ENCODE data around the gene MMS19. TPM values are rescaled to one million over a fixed set of nuclear protein-coding genes. Genes with fewer than 3 reads are reported as not detected.

Gene MMS19, protein sequence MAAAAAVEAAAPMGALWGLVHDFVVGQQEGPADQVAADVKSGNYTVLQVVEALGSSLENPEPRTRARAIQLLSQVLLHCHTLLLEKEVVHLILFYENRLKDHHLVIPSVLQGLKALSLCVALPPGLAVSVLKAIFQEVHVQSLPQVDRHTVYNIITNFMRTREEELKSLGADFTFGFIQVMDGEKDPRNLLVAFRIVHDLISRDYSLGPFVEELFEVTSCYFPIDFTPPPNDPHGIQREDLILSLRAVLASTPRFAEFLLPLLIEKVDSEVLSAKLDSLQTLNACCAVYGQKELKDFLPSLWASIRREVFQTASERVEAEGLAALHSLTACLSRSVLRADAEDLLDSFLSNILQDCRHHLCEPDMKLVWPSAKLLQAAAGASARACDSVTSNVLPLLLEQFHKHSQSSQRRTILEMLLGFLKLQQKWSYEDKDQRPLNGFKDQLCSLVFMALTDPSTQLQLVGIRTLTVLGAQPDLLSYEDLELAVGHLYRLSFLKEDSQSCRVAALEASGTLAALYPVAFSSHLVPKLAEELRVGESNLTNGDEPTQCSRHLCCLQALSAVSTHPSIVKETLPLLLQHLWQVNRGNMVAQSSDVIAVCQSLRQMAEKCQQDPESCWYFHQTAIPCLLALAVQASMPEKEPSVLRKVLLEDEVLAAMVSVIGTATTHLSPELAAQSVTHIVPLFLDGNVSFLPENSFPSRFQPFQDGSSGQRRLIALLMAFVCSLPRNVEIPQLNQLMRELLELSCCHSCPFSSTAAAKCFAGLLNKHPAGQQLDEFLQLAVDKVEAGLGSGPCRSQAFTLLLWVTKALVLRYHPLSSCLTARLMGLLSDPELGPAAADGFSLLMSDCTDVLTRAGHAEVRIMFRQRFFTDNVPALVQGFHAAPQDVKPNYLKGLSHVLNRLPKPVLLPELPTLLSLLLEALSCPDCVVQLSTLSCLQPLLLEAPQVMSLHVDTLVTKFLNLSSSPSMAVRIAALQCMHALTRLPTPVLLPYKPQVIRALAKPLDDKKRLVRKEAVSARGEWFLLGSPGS
- total RNA-seq = 81.2 and 105 TPM in 2 replicates

DNA sequence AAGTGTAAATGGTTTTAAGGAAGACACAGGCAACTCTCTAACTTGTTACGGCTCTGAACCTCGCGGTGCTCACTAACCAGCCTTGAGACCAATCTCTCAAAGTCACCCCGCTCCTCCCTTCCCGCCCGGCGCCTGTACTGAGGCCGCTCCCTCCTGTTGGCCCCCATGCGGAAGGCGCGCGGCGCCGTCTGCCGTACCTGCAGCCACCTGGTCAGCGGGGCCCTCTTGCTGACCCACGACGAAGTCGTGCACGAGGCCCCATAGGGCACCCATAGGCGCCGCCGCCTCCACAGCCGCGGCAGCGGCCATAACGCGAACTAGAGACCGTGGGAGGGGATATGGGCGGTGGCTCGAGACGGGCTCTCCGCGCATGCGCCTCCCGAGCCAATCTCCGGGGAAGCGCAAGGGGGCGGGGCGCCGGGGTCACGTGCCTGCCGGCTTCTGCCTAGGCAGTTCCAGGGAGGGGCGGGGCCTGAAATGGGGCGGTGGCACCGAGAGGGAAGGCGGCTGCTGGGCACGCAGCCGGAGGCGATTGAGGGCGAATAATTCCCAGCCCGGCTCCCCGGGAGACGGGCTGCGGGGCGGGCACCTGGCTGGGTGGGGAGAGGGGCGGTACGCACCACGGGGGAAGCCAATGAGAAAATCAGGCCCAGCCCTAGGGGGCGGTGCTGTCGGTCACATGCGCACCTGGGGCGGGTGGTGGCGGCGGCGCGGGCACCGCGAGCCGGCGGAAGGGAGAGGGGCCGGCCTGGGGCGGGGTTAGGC is at the start of gene MMS19:
MMS19 (minus strand) TSS at position 347 of the 765 bp plus-strand sequence; CDS start at position 309, 38 bp downstream.

GRCh38 chr10:97498841-97499560 is 779 bp upstream of the MMS19 start, which contains the start of gene UBTD1:
TSS of gene UBTD1 (plus strand) at chr10:97498924. CDS start at chr10:97499204, 280 bp downstream.

DNA sequence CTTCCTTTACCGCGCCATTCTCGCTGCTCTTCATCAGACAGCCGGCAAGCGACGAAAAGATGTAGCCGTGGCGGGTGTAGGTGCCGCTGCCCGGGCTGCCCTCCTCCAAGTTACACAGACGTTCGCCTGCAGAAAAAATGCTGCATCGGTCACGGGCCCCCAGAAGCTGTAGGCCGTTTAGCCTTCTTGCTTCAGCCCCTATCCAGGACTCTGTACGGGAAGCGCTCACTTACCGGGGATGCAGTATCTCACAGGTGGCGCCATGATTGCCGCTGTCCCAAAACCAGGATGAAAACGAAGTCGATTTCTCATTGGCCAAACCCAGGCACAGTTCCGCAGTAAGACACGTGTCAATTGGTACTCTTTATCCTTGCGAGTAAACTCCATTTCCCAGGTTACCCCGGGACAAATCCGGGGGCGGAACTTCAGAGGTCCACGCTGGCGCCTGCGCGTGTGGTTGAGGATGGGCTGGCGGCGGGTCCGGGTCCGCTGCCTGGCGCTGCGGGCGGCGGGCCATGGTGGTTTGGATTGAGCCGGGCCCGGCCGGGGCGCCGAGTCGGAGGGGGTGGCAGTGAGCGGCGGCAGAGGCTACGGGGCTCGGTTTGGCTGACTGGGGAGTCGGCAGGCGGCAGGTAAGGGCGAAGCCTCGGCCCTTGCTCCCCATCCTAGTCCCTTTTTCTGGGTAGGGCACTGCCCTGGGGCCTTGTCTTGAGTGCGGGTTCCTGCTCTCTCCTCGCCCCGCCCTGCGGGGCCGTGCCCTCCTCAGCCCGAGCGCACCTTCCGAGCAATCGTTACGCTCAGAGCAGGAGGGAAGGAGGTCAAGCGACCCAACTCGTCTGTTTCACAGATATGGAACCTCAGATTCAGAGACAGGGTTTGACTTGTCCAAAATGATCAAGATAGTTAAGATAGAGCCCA is 52.2 kb downstream of the MMS19 start, which contains the start of the genes EXOSC1 and ZDHHC16:
EXOSC1 (minus strand) TSS at position 285 of the 918 bp plus-strand sequence; CDS start at position 264, 21 bp downstream.
ZDHHC16 (plus strand) TSS at position 454 of the 918 bp plus-strand sequence. CDS start 5,501 bp downstream, outside the sequence.

DNA sequence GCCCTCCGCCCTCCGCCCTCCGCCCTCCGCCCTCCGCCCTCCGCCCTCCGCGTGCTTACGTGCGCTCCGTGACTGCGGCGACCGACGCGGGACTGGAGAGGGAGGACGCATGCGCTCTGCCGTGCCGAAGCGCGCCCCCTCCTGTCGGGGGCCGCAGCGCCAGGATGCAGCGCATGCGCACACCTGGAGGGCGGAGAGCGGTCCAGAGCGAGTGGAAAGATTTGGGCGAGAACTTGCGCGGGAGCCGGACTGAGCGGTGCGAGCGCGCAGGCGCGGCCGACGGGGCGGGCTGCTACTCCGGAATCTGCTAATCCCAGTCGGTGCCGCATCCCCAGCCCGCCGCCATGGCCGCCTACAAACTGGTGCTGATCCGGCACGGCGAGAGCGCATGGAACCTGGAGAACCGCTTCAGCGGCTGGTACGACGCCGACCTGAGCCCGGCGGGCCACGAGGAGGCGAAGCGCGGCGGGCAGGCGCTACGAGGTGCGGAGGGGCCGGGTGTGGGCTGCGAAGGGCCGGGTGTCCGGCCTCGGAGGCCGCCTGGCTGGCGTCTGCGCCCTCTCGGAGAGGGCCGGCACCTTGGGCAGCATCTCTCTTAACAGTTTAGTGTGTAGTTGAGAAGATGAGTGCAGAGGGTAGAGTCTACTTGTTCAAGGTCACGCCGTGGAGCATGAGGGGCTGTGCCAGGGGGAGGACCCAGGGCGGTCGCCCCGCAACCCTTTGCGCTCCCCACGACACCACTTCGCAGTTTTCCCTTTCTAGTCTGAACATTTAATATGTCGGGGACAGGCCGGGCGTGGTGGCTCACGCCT is 72.1 kb downstream of the MMS19 start, which contains the start of gene PGAM1:
PGAM1 (plus strand) TSS at position 228 of the 812 bp plus-strand sequence; CDS start at position 345, 117 bp downstream.

Small RNAs within 50 kb of the gene (small RNA-seq; reads per million reads assigned to genes)
- not detected for gene RF00019

Other genes starting within 250 kb of the MMS19 start
- gene ARHGAP19, start 205.8 kb downstream of the MMS19 start, total RNA-seq = 7.7 and 12.9 TPM in 2 replicates
- 1.5 and 2.0 TPM in 2 replicates for gene FRAT1, start 179.2 kb downstream of the MMS19 start, total RNA-seq
- gene FRAT2, start 163.7 kb downstream of the MMS19 start, total RNA-seq = 6.5 and 6.6 TPM in 2 replicates
- 20.9 and 33.0 TPM in 2 replicates for gene RRP12, start 97.1 kb downstream of the MMS19 start, total RNA-seq
- 517 and 548 TPM in 2 replicates for gene PGAM1, start 72.2 kb downstream of the MMS19 start, total RNA-seq
- gene EXOSC1, start 52.4 kb downstream of the MMS19 start, total RNA-seq = 34.5 and 37.5 TPM in 2 replicates
- 55.5 and 70.4 TPM in 2 replicates for gene ZDHHC16, start 52.2 kb downstream of the MMS19 start, total RNA-seq
- gene UBTD1, start 502 bp upstream of the MMS19 start, total RNA-seq = 15.8 and 22.8 TPM in 2 replicates
- 1.8 and 2.9 TPM in 2 replicates for gene ANKRD2, start 74.4 kb upstream of the MMS19 start, total RNA-seq
- 2.5 and 2.6 TPM in 2 replicates for gene HOGA1, start 86.0 kb upstream of the MMS19 start, total RNA-seq
- 0.20 TPM in 1 of 2 replicates, not detected in the other for gene C10orf62, start 91.3 kb upstream of the MMS19 start, total RNA-seq
- gene MORN4, start 135.1 kb upstream of the MMS19 start, total RNA-seq = 3.7 and 4.0 TPM in 2 replicates
- 22.4 and 23.3 TPM in 2 replicates for gene PI4K2A, start 142.2 kb upstream of the MMS19 start, total RNA-seq
- 20.9 and 37.1 TPM in 2 replicates for gene AVPI1, start 188.8 kb upstream of the MMS19 start, total RNA-seq
- gene MARVELD1, start 215.3 kb upstream of the MMS19 start, total RNA-seq = 39.9 and 46.3 TPM in 2 replicates
- gene ZFYVE27, start 238.7 kb upstream of the MMS19 start, total RNA-seq = 11.8 and 19.0 TPM in 2 replicates

All from subcutaneous preadipocyte (primary cell).